Mesendoderm (in vitro differentiated cells): Measurements from ENCODE around the gene NEK7.

ENCODE experiments used
- DNase-seq: peaks from one replicate; pipeline ENCODE4 v3.0.0; 2013
- H2AK5ac ChIP-seq: 2 replicates; pipeline ENCODE4 v1.6.1; 2013; ENCODE audit warnings: low read length, inconsistent platforms
- H2BK120ac ChIP-seq: 2 replicates; pipeline ENCODE4 v1.6.1; 2013; ENCODE audit warnings: low read depth, mild to moderate bottlenecking, low read length, moderate library complexity, mixed read lengths
- H2BK15ac ChIP-seq: replicated peaks from 2 replicates; pipeline ENCODE4 v1.6.1; 2013; ENCODE audit warnings: low read depth, mild to moderate bottlenecking, moderate library complexity
- H2BK5ac ChIP-seq: 2 replicates; pipeline ENCODE4 v1.6.1; 2013; ENCODE audit warnings: low read length, inconsistent platforms
- H3K18ac ChIP-seq: 2 replicates; pipeline ENCODE4 v1.6.1; 2013; ENCODE audit warnings: mild to moderate bottlenecking, low read length, mixed read lengths
- H3K23ac ChIP-seq: one replicate; pipeline ENCODE4 v1.6.1; 2013; ENCODE audit warnings: low read length
- H3K27ac ChIP-seq: 2 replicates; pipeline ENCODE4 v1.5.1; 2013; ENCODE audit warnings: low read depth, mild to moderate bottlenecking, inconsistent platforms, low read length, moderate library complexity
- H3K27me3 ChIP-seq: 2 replicates; pipeline ENCODE4 v1.6.1; 2013; ENCODE audit warnings: low read length, control low read depth, mild to moderate bottlenecking, inconsistent platforms; ENCODE audit not compliant: insufficient read depth, poor library complexity
- H3K36me3 ChIP-seq: 2 replicates; pipeline ENCODE4 v1.6.1; 2013; ENCODE audit warnings: low read length, inconsistent platforms; ENCODE audit not compliant: control insufficient read depth, insufficient read depth
- H3K4ac ChIP-seq: one replicate; pipeline ENCODE4 v1.6.1; 2013; ENCODE audit warnings: low read depth, mild to moderate bottlenecking, low read length, moderate library complexity
- H3K4me1 ChIP-seq: 2 replicates; pipeline ENCODE4 v1.6.1; 2013; ENCODE audit warnings: low read depth, low read length, inconsistent platforms; ENCODE audit not compliant: control insufficient read depth
- H3K4me2 ChIP-seq: 2 replicates; pipeline ENCODE4 v1.6.1; 2013; ENCODE audit warnings: low read length
- H3K4me3 ChIP-seq: 2 replicates; pipeline ENCODE4 v1.5.1; 2013; ENCODE audit warnings: mild to moderate bottlenecking, low read length
- H3K56ac ChIP-seq: one replicate; pipeline ENCODE4 v1.6.1; 2013; ENCODE audit warnings: low read length
- H3K79me1 ChIP-seq: 2 replicates; pipeline ENCODE4 v1.6.1; 2013; ENCODE audit warnings: low read length, inconsistent platforms
- H3K79me2 ChIP-seq: 2 replicates; pipeline ENCODE4 v1.6.1; 2013; ENCODE audit warnings: mild to moderate bottlenecking, low read length; ENCODE audit not compliant: control insufficient read depth, insufficient read depth
- H3K9ac ChIP-seq: 2 replicates; pipeline ENCODE4 v1.6.1; 2013; ENCODE audit warnings: low read length, inconsistent platforms
- H4K5ac ChIP-seq: one replicate; pipeline ENCODE4 v1.6.1; 2013; ENCODE audit warnings: low read length
- H4K8ac ChIP-seq: one replicate; pipeline ENCODE4 v1.6.1; 2013; ENCODE audit warnings: low read depth, mild to moderate bottlenecking, control low read depth, low read length, moderate library complexity
- WGBS: extraction: QIAGEN DNeasy Blood & Tissue Kit; methylation state at CpG from one replicate; pipeline ENCODE4 v1.1.7; 2013; ENCODE audit warnings: low lambda C conversion rate, missing lambda C conversion rate; ENCODE audit not compliant: insufficient coverage; ENCODE audit errors: extremely low coverage; 5-methylcytosine and 5-hydroxymethylcytosine counted together

NEK7 gene

GRCh38 chr1:198335663-198336062, 178.9 kb downstream of the NEK7 start:
- Histone ChIP-seq H3K4me1 (no peaks in the 10 kb centered on the region), H4K5ac (no peak overlapping the region), H3K27me3 (no peaks in the 10 kb centered on the region), H3K27ac (no peak overlapping the region), H3K36me3 (no peaks in the 10 kb centered on the region), H3K23ac (no peak overlapping the region), H3K56ac (no peak overlapping the region), H3K9ac (no peak overlapping the region), H3K79me1 (no peaks in the 10 kb centered on the region), H4K8ac (no peak overlapping the region), H3K4ac (no peak overlapping the region), H2BK15ac (no peak overlapping the region), H3K4me3 (no peak overlapping the region), H2BK5ac (no peak overlapping the region), H2AK5ac (no peak overlapping the region), H3K79me2 (no peaks in the 10 kb centered on the region), H3K4me2 (no peak overlapping the region), H3K18ac (no peak overlapping the region), H2BK120ac (no peak overlapping the region)
- DNase-seq, result no peak
- no CpG with 5 or more reads among the region's 1 CpG for WGBS

GRCh38 chr1:198337886-198338285, 181.1 kb downstream of the NEK7 start:
- Histone ChIP-seq H3K27me3 (no peaks in the 10 kb centered on the region), H3K4me3 (no peak overlapping the region), H2AK5ac (no peak overlapping the region), H3K56ac (no peak overlapping the region), H3K9ac (no peak overlapping the region), H3K4ac (no peak overlapping the region), H3K27ac (no peak overlapping the region), H3K23ac (no peak overlapping the region), H2BK15ac (no peak overlapping the region), H3K79me1 (no peaks in the 10 kb centered on the region), H3K4me1 (no peaks in the 10 kb centered on the region), H3K18ac (no peak overlapping the region), H2BK5ac (no peak overlapping the region), H4K8ac (no peak overlapping the region), H3K36me3 (no peaks in the 10 kb centered on the region), H3K4me2 (no peak overlapping the region), H2BK120ac (no peak overlapping the region), H4K5ac (no peak overlapping the region), H3K79me2 (no peaks in the 10 kb centered on the region)
- DNase-seq, result no peak

DNA sequence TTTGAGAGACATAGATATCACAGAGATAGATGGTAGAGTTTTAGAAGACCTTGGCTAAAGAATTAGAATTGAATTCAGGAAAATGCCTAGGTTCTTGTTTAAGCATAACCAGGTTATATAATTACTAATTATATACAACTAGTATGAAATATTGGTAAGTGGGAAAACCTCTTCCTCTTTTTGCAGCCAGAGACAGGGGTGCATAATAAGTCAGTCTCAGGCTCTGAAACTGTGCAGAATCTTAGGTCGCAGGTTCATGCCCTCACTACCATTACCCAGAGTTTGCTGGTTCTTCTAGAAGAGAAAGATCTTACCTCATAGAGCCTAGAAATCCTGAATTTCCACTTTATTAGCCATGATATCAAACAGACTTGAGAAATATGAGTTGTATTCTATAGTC, 183.3 kb downstream of the NEK7 start:
- Histone ChIP-seq H2BK15ac (no peak overlapping the region), H2BK5ac (no peak overlapping the region), H3K79me1 (no peaks in the 10 kb centered on the region), H3K4me1 (no peaks in the 10 kb centered on the region), H3K56ac (no peak overlapping the region), H2BK120ac (no peak overlapping the region), H3K9ac (no peak overlapping the region), H4K5ac (no peak overlapping the region), H3K36me3 (no peaks in the 10 kb centered on the region), H3K79me2 (no peaks in the 10 kb centered on the region), H3K27me3 (no peaks in the 10 kb centered on the region), H2AK5ac (no peak overlapping the region), H3K4ac (no peak overlapping the region), H3K23ac (no peak overlapping the region), H3K18ac (no peak overlapping the region), H4K8ac (no peak overlapping the region), H3K27ac (no peak overlapping the region), H3K4me2 (no peak overlapping the region), H3K4me3 (no peak overlapping the region)
- DNase-seq, result no peak
- WGBS, result no CpG with 5 or more reads among the region's 1 CpG

GRCh38 chr1:198346178-198346577, 189.4 kb downstream of the NEK7 start:
- Histone ChIP-seq H2BK120ac (no peak overlapping the region), H3K9ac (no peak overlapping the region), H3K4me3 (no peak overlapping the region), H3K36me3 (no peaks in the 10 kb centered on the region), H3K18ac (no peak overlapping the region), H3K23ac (no peak overlapping the region), H3K27me3 (no peaks in the 10 kb centered on the region), H3K4me2 (no peak overlapping the region), H4K5ac (no peak overlapping the region), H3K27ac (no peak overlapping the region), H3K4ac (no peak overlapping the region), H3K4me1 (no peaks in the 10 kb centered on the region), H2BK5ac (no peak overlapping the region), H3K79me2 (no peaks in the 10 kb centered on the region), H2AK5ac (no peak overlapping the region), H3K56ac (no peak overlapping the region), H4K8ac (no peak overlapping the region), H3K79me1 (no peaks in the 10 kb centered on the region), H2BK15ac (no peak overlapping the region)
- no CpG with 5 or more reads among the region's 3 CpGs for WGBS
- no peak for DNase-seq

- Histone ChIP-seq H3K27me3 (no peaks in the 10 kb centered on the region), H3K4me2 (no peak overlapping the region), H3K4me1 (no peaks in the 10 kb centered on the region), H3K4me3 (no peak overlapping the region), H3K56ac (no peak overlapping the region), H3K79me1 (no peaks in the 10 kb centered on the region), H2BK15ac (no peak overlapping the region), H3K9ac (no peak overlapping the region), H3K36me3 (no peaks in the 10 kb centered on the region), H3K18ac (no peak overlapping the region), H3K23ac (no peak overlapping the region), H4K8ac (no peak overlapping the region), H2AK5ac (no peak overlapping the region), H2BK120ac (no peak overlapping the region), H3K79me2 (no peaks in the 10 kb centered on the region), H2BK5ac (no peak overlapping the region), H4K5ac (no peak overlapping the region), H3K27ac (no peak overlapping the region), H3K4ac (no peak overlapping the region)
- no peak for DNase-seq
Observed at GRCh38 chr1:198350456-198350855, 193.7 kb downstream of the NEK7 start.

DNA sequence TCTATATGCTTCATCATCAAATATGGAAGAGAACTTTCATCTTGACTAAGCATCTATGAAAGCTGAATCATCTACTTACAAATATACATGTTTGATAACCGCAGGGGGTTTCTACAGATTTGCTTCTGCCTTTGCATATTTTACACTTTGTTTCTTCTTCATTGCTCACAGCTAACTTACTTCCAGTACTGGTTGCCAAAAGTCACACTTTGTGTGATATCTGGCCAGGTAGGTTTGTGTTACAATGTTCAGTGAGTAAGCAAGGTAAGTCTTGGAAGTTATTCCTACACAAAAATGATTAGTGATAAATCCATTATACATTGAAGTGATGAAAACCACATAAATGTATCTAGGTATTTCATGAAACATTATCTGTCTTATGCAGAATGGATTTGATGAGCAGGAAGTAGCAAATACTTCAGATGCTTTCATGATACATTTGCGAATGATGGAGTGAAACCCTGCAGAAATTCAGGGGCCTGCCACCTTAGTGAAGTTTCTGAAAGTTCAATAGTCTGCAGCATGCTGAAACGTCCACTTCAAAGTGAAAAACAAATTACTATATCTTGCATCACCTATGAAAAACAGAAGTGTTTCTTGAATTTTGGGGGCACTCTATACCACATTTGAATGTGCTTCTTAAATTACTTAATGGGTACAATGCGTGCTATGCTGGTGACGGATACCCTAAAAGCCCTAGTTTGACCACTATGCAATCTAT, 196.3 kb downstream of the NEK7 start:
- H3K36me3 ChIP-seq, result no peaks in the 10 kb centered on the region
- no peaks in the 10 kb centered on the region for H3K79me2 ChIP-seq
- no peak overlapping the region for H3K18ac ChIP-seq
- no peak overlapping the region for H3K23ac ChIP-seq
- no peak overlapping the region for H2BK5ac ChIP-seq
- H3K9ac ChIP-seq, result no peak overlapping the region
- no CpG with 5 or more reads among the region's 5 CpGs for WGBS
- H3K4me2 ChIP-seq, result no peak overlapping the region
- H2BK15ac ChIP-seq, result no peak overlapping the region
- H3K27ac ChIP-seq, result no peak overlapping the region
- H3K4ac ChIP-seq, result no peak overlapping the region
- H3K79me1 ChIP-seq, result no peaks in the 10 kb centered on the region
- no peak overlapping the region for H3K4me3 ChIP-seq
- H3K4me1 ChIP-seq, result no peaks in the 10 kb centered on the region
- H3K56ac ChIP-seq, result no peak overlapping the region
- DNase-seq, result no peak
- H3K27me3 ChIP-seq, result no peaks in the 10 kb centered on the region
- H2AK5ac ChIP-seq, result no peak overlapping the region
- H2BK120ac ChIP-seq, result no peak overlapping the region
- no peak overlapping the region for H4K5ac ChIP-seq
- H4K8ac ChIP-seq, result no peak overlapping the region
